ENCODE results near the gene HS6ST3.
"Not testable (repeated sequence)": the region's sequence is repeated elsewhere in the genome, so short reads cannot be mapped to it uniquely, and the experiment has no call there.

HS6ST3 gene

GRCh38 chr13:96744367-96745331 lies 654.7 kb downstream of the HS6ST3 start:
- no peak for DNase-seq

GRCh38 chr13:96746886-96747285 lies 657.0 kb downstream of the HS6ST3 start:
- DNase-seq, result no peak

- no peak for DNase-seq
Observed at GRCh38 chr13:96749825-96750224, 659.9 kb downstream of the HS6ST3 start.

- DNase-seq, result no peak
Observed at GRCh38 chr13:96751089-96751488, 661.2 kb downstream of the HS6ST3 start.

GRCh38 chr13:96762876-96763275 lies 673.0 kb downstream of the HS6ST3 start:
- no peak for DNase-seq

- no peak for DNase-seq
Observed at GRCh38 chr13:96766306-96766705, 676.4 kb downstream of the HS6ST3 start.

GRCh38 chr13:96768524-96768923 lies 678.6 kb downstream of the HS6ST3 start:
- no peak for DNase-seq

- no peak for DNase-seq
Observed at GRCh38 chr13:96769874-96770273, 680.0 kb downstream of the HS6ST3 start.

- DNase-seq, result peak; percentile 4 to 51 (median 19)
Observed at GRCh38 chr13:96771486-96772367, 681.8 kb downstream of the HS6ST3 start.

GRCh38 chr13:96772426-96772825 lies 682.5 kb downstream of the HS6ST3 start:
- DNase-seq, result no peak

- DNase-seq, result not testable (repeated sequence)
Observed at GRCh38 chr13:96778302-96778701, 688.4 kb downstream of the HS6ST3 start.

- DNase-seq, result no peak
Observed at GRCh38 chr13:96779691-96780090, 689.8 kb downstream of the HS6ST3 start.

GRCh38 chr13:96780105-96780504 lies 690.2 kb downstream of the HS6ST3 start:
- DNase-seq, result no peak

- no peak for DNase-seq
Observed at GRCh38 chr13:96781141-96781540, 691.2 kb downstream of the HS6ST3 start.

- DNase-seq, result no peak
Observed at GRCh38 chr13:96782186-96782585, 692.3 kb downstream of the HS6ST3 start.

GRCh38 chr13:96783057-96783456 lies 693.1 kb downstream of the HS6ST3 start:
- no peak for DNase-seq

GRCh38 chr13:96783511-96783910 lies 693.6 kb downstream of the HS6ST3 start:
- DNase-seq, result no peak

- DNase-seq, result no peak
Observed at GRCh38 chr13:96785986-96786385, 696.1 kb downstream of the HS6ST3 start.

- no peak for DNase-seq
Observed at GRCh38 chr13:96792188-96792587, 702.3 kb downstream of the HS6ST3 start.

GRCh38 chr13:96792736-96793403 lies 703.0 kb downstream of the HS6ST3 start:
- no peak for DNase-seq

- DNase-seq, result no peak
Observed at GRCh38 chr13:96793404-96793755, 703.5 kb downstream of the HS6ST3 start.

GRCh38 chr13:96794669-96795068 lies 704.8 kb downstream of the HS6ST3 start:
- no peak for DNase-seq

GRCh38 chr13:96795670-96796069 lies 705.8 kb downstream of the HS6ST3 start:
- no peak for DNase-seq
